Smooth muscle cell (in vitro differentiated cells): Measurements from ENCODE around the gene RAPGEF5. TPM values are rescaled to one million over a fixed set of nuclear protein-coding genes. Genes with fewer than 3 reads are reported as not detected.

ENCODE experiments used
- DNase-seq: peaks from one replicate; lab custom pipeline; 2025; ENCODE audit not compliant: unreplicated experiment; lab: John Stamatoyannopoulos, UW
- H2AFZ ChIP-seq: fragments of 200-600 bp; sonication (generic); 2 replicates; pipeline ENCODE4 v1.6.0; 2016; ENCODE audit warnings: antibody characterized with exemption, low read depth, mild to moderate bottlenecking
- H3F3A ChIP-seq: fragments of 200-600 bp; sonication (generic); 2 replicates; pipeline ENCODE4 v1.6.0; 2017; ENCODE audit warnings: antibody characterized with exemption, low read depth
- H3K27ac ChIP-seq: fragments of 200-600 bp; sonication (generic); 2 replicates; pipeline ENCODE4 v1.5.1; 2016; ENCODE audit warnings: low read depth, mild to moderate bottlenecking
- H3K27me3 ChIP-seq: fragments of 200-600 bp; sonication (generic); 2 replicates; pipeline ENCODE4 v1.6.1; 2016; ENCODE audit warnings: low read depth, mild to moderate bottlenecking
- H3K36me3 ChIP-seq: fragments of 200-600 bp; sonication (generic); 2 replicates; pipeline ENCODE4 v1.5.1; 2016; ENCODE audit warnings: low read depth
- H3K4me1 ChIP-seq: fragments of 200-600 bp; sonication (generic); 2 replicates; pipeline ENCODE4 v1.5.1; 2016; ENCODE audit warnings: low read depth
- H3K4me2 ChIP-seq: fragments of 200-600 bp; sonication (generic); 2 replicates; pipeline ENCODE4 v1.6.0; 2016; ENCODE audit warnings: mild to moderate bottlenecking
- H3K4me3 ChIP-seq: fragments of 200-600 bp; sonication (generic); 2 replicates; pipeline ENCODE4 v1.5.1; 2016; ENCODE audit warnings: mild to moderate bottlenecking
- H3K79me2 ChIP-seq: fragments of 200-600 bp; sonication (generic); 2 replicates; pipeline ENCODE4 v1.6.0; 2016; ENCODE audit warnings: low read depth, mild to moderate bottlenecking
- H3K9ac ChIP-seq: fragments of 200-600 bp; sonication (generic); 2 replicates; pipeline ENCODE4 v1.6.0; 2016; ENCODE audit warnings: low read depth
- H3K9me3 ChIP-seq: fragments of 200-600 bp; sonication (generic); replicated peaks from 2 replicates; pipeline ENCODE4 v1.5.1; 2016; ENCODE audit warnings: low read depth
- H4K20me1 ChIP-seq: fragments of 200-600 bp; sonication (generic); 2 replicates; pipeline ENCODE4 v1.6.0; 2016; ENCODE audit warnings: low read depth
- WGBS: methylation state at CpG from one replicate; pipeline ENCODE4 v1.1.7; 2016; ENCODE audit warnings: low lambda C conversion rate; 5-methylcytosine and 5-hydroxymethylcytosine counted together
- polyA plus RNA-seq: library from polyadenylated mRNA; unstranded; fragments of >200 nt; fragmentation: Nextera tagmentation; extraction: Ambion mirVana; gene quantifications from 2 replicates; pipeline ENCODE4 v1.2.1, GENCODE V29; 2016
- total RNA-seq: library from RNA; depleted of rRNA; stranded (reverse); fragments of >200 nt; gene quantifications from 2 replicates; pipeline ENCODE4 v1.2.3, GENCODE V29; 2014
- TF ChIP-seq, protein P1 (sequence below): fragments of 200-600 bp; sonication (generic); IDR thresholded peaks from 2 replicates; pipeline ENCODE4 v1.5.1; 2017; ENCODE audit warnings: borderline replicate concordance, mild to moderate bottlenecking, antibody characterized with exemption; ENCODE audit not compliant: insufficient read depth, poor library complexity, severe bottlenecking

Gene RAPGEF5
- total and polyA plus RNA-seq, 2 experiments from 2014 or later, result 11.4 TPM; not detected in 1

DNA sequence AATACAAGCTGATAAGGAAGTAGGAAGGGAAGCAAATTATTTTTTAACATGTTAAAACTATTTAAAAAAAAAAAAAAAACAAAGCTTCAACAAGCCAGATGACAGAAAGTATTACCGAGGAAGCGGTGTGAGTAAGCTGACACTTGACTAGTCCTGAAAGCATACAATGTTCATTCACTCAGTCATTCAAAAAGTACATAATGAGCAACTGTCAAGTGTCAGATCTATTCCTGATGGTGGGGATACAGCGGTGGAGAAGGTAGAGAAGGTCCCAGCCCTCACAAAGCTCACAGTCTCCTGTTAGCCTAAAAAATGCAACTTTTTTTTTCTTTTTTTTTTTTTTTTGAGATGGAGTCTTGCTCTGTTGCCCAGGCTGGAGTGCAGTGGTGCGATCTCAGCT, 40.0 kb downstream of the RAPGEF5 start:
- 99% methylated on average over 4 of the region's 4 CpGs for WGBS
- no peaks in the 10 kb centered on the region for H3K79me2 ChIP-seq
- no peak for DNase-seq
- no peak overlapping the region for H3K27ac ChIP-seq
- no peaks in the 10 kb centered on the region for H3K27me3 ChIP-seq
- H3K36me3 ChIP-seq, result no peaks in the 10 kb centered on the region
- no peak overlapping the region for H3K4me3 ChIP-seq
- H2AFZ ChIP-seq, result no peak overlapping the region
- no peak overlapping the region for H3K4me2 ChIP-seq
- H4K20me1 ChIP-seq, result no peaks in the 10 kb centered on the region
- no peaks in the 10 kb centered on the region for H3F3A ChIP-seq
- H3K9ac ChIP-seq, result no peak overlapping the region
- TF ChIP-seq, protein P1, sequence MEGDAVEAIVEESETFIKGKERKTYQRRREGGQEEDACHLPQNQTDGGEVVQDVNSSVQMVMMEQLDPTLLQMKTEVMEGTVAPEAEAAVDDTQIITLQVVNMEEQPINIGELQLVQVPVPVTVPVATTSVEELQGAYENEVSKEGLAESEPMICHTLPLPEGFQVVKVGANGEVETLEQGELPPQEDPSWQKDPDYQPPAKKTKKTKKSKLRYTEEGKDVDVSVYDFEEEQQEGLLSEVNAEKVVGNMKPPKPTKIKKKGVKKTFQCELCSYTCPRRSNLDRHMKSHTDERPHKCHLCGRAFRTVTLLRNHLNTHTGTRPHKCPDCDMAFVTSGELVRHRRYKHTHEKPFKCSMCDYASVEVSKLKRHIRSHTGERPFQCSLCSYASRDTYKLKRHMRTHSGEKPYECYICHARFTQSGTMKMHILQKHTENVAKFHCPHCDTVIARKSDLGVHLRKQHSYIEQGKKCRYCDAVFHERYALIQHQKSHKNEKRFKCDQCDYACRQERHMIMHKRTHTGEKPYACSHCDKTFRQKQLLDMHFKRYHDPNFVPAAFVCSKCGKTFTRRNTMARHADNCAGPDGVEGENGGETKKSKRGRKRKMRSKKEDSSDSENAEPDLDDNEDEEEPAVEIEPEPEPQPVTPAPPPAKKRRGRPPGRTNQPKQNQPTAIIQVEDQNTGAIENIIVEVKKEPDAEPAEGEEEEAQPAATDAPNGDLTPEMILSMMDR, result no peak
- peaks cover 9% of the 10 kb centered on the region for H3K4me1 ChIP-seq
- no peaks in the 10 kb centered on the region for H3K9me3 ChIP-seq

DNA sequence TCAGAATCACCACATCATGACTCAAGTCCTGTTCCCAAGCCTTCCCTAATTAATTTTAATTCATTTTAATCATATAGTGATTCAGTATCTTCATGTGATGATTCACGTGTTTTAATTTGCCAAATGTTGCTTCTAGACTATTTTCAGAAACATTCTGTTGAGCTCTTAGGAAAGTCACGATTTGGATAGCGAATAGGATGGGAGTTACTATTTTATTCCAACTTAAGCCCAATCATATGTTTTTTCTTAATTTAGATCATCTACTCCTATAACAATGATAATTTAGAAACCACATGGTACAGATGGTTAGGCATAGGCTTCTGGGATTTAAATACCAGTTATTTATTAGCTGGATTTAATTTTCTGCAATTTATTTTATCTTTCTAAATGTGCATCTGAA, 49.1 kb downstream of the RAPGEF5 start:
- Histone ChIP-seq H3K4me2 (no peak overlapping the region), H3K4me1 (no peaks in the 10 kb centered on the region), H3K27ac (no peak overlapping the region), H4K20me1 (no peaks in the 10 kb centered on the region), H3K27me3 (no peaks in the 10 kb centered on the region), H3K9me3 (no peaks in the 10 kb centered on the region), H3K36me3 (peaks cover 3% of the 10 kb centered on the region), H3K79me2 (no peaks in the 10 kb centered on the region), H3F3A (no peaks in the 10 kb centered on the region), H3K9ac (no peak overlapping the region), H2AFZ (no peak overlapping the region), H3K4me3 (no peak overlapping the region)
- 92% methylated on average over 3 of the region's 3 CpGs for WGBS
- TF ChIP-seq, protein P1, result no peak
- no peak for DNase-seq

DNA sequence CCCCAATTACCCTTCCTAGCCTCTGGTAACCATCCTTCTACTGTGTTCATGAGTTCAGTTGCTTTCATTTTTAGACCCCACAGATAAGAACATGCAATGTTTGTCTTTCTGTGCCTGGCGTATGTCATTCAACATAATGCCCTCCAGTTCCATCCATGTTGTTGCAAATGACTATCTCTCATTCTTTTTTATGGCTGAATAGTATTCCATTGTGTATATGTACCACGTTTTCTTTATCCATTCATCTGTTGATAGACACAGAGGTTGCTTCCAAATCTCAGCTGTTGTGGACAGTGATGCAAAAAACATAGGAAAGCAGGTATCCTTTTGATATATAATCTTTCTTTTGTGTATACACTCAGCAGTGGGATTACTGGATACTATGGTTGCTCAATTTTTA, 51.2 kb downstream of the RAPGEF5 start:
- no peaks in the 10 kb centered on the region for H3K27me3 ChIP-seq
- WGBS, result 94% methylated on average over 2 of the region's 2 CpGs
- H2AFZ ChIP-seq, result no peak overlapping the region
- H3K9ac ChIP-seq, result no peak overlapping the region
- H3K4me2 ChIP-seq, result no peak overlapping the region
- DNase-seq, result no peak
- H3K27ac ChIP-seq, result no peak overlapping the region
- no peaks in the 10 kb centered on the region for H3K79me2 ChIP-seq
- no peaks in the 10 kb centered on the region for H3K9me3 ChIP-seq
- H3F3A ChIP-seq, result no peaks in the 10 kb centered on the region
- H3K36me3 ChIP-seq, result peaks cover 3% of the 10 kb centered on the region
- H4K20me1 ChIP-seq, result no peaks in the 10 kb centered on the region
- TF ChIP-seq, protein P1, result no peak
- no peak overlapping the region for H3K4me3 ChIP-seq
- no peaks in the 10 kb centered on the region for H3K4me1 ChIP-seq

DNA sequence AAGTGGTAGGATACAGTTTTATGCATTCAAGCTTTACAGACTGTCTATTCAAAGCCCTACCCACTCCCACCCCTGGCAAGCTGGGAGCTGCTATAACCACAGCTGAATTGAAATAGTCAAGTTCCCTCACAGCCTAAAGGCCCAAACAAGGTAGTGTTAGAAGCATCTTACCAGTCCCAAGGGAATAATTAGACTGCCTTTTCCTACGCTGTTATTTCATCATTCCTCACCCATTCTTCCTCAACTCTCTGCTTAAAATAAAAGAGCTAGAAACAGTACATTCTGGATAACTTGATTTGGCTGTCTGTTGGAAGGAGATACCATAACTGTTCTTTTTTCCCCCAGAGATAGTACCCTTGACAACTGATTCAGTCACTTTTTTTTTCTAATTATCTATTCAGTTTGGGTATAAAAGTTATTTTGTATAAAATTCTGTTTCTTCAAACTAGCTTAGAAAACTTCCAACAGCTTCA, 54.0 kb downstream of the RAPGEF5 start:
- TF ChIP-seq, protein P1, result no peak
- no peaks in the 10 kb centered on the region for H3F3A ChIP-seq

More for the DNA sequence above, 54.0 kb downstream of the RAPGEF5 start:
- DNase-seq, result no peak
- Histone ChIP-seq H3K4me2 (no peak overlapping the region), H2AFZ (no peak overlapping the region), H3K27ac (no peak overlapping the region), H3K36me3 (peaks cover 3% of the 10 kb centered on the region), H3K79me2 (no peaks in the 10 kb centered on the region), H3K27me3 (no peaks in the 10 kb centered on the region), H4K20me1 (no peaks in the 10 kb centered on the region), H3K9me3 (no peaks in the 10 kb centered on the region), H3K4me3 (no peak overlapping the region), H3K9ac (no peak overlapping the region), H3K4me1 (no peaks in the 10 kb centered on the region)
- WGBS, result 80% methylated on average over 1 of the region's 1 CpG
